Endothelial cell of umbilical vein (primary cell): Measurements from ENCODE around the gene FNDC4.

ENCODE experiments used
- CTCF ChIP-seq, 2 donors: IDR thresholded peaks; 1 replicate in 1 of 2; 2 replicates in 1 of 2; pipeline ENCODE4 v1.5.1; 2011; ENCODE audit warnings: low read length in 2 of 2, mild to moderate bottlenecking in 2 of 2, moderate library complexity in 2 of 2, control low read depth in 1 of 2, inconsistent platforms in 1 of 2, low read depth in 1 of 2; ENCODE audit not compliant: insufficient read depth in 1 of 2; ENCODE audit errors: extremely low read depth in 1 of 2
- EZH2 ChIP-seq: IDR thresholded peaks from 2 replicates; pipeline ENCODE4 v1.6.1; 2012; ENCODE audit warnings: borderline replicate concordance, low read depth, mild to moderate bottlenecking, moderate library complexity, low read length, inconsistent platforms; ENCODE audit not compliant: severe bottlenecking
- FOS ChIP-seq: IDR thresholded peaks from 2 replicates; pipeline ENCODE4 v1.6.1; 2011; ENCODE audit warnings: mild to moderate bottlenecking, low read length, moderate library complexity, borderline replicate concordance; ENCODE audit not compliant: insufficient read depth
- JUN ChIP-seq: IDR thresholded peaks from 2 replicates; pipeline ENCODE4 v1.6.1; 2011; ENCODE audit warnings: borderline replicate concordance, low read depth; ENCODE audit not compliant: insufficient read length, insufficient read depth
- MAX ChIP-seq: IDR thresholded peaks from 2 replicates; pipeline ENCODE4 v1.6.1; 2011; ENCODE audit not compliant: insufficient read depth, insufficient read length
- POLR2A ChIP-seq: IDR thresholded peaks from 2 replicates; pipeline ENCODE4 v1.6.1; 2012; ENCODE audit warnings: low read depth, mild to moderate bottlenecking, control low read depth, low read length
- POLR2AphosphoS5 ChIP-seq: IDR thresholded peaks from 2 replicates; pipeline ENCODE4 v1.6.1; 2012; ENCODE audit warnings: low read depth, mild to moderate bottlenecking, control low read depth, low read length, moderate library complexity; ENCODE audit not compliant: insufficient read depth

- no peak for TF ChIP-seq POLR2A
- no peak for TF ChIP-seq CTCF (IDR thresholded peaks at IDR 0.05; ENCODE audit: extremely low read depth in 1 of 2, insufficient read depth in 1 of 2, low read depth in 1 of 2, low read length in 2 of 2)
- TF ChIP-seq EZH2: no peak
- no peak for TF ChIP-seq MAX
- TF ChIP-seq FOS: peak; percentile 41
- no peak for TF ChIP-seq JUN
- TF ChIP-seq POLR2AphosphoS5: no peak
Measured at GRCh38 chr2:27496357-27497287, 1.6 kb upstream of the FNDC4 start, which contains the start of gene GCKR.
